GM12892 (cell line): ENCODE measurements around the gene TFAP2E. TPM values are rescaled to one million over a fixed set of nuclear protein-coding genes. Genes with fewer than 3 reads are reported as not detected.

Source experiments
- DNase-seq: peaks from one replicate; pipeline ENCODE4 v3.0.0; 2011; ENCODE audit not compliant: insufficient read length
- FAIRE-seq: peaks from 2 replicates; lab custom pipeline; 2011; peaks lifted over from hg19 to GRCh38; lab: Jason Lieb, UNC
- POLR2A ChIP-seq: IDR thresholded peaks from 2 replicates; pipeline ENCODE4 v1.6.1; 2011; ENCODE audit warnings: low read depth, low read length, control low read depth
- POLR2AphosphoS5 ChIP-seq: IDR thresholded peaks from 2 replicates; pipeline ENCODE4 v1.6.1; 2011; ENCODE audit warnings: low read depth, low read length, control low read depth
- TAF1 ChIP-seq: IDR thresholded peaks from 2 replicates; pipeline ENCODE4 v1.6.1; 2011; ENCODE audit warnings: low read depth, mild to moderate bottlenecking, control low read depth, low read length, borderline replicate concordance
- polyA plus RNA-seq: library from polyadenylated mRNA; unstranded; fragments of >200 nt; gene quantifications from one replicate; pipeline ENCODE4 v1.2.1, GENCODE V29; 2012; ENCODE audit warnings: missing spikeins, inconsistent platforms; ENCODE audit not compliant: missing spikeins

TFAP2E gene
- 0.66 TPM for polyA plus RNA-seq

GRCh38 chr1:35573198-35574124 lies at the start of gene TFAP2E:
Gene TFAP2E, plus strand, starts transcription at chr1:35573314. Its CDS starts 264 bp downstream, at chr1:35573578.
- DNase-seq: no peak
- FAIRE-seq: no peak
- TF ChIP-seq TAF1 (no peak), POLR2AphosphoS5 (no peak), POLR2A (no peak)

- DNase-seq (no peak), FAIRE-seq (no peak)
- TF ChIP-seq POLR2A (no peak), TAF1 (no peak), POLR2AphosphoS5 (no peak)
These were observed 49.0 kb upstream of the TFAP2E start for GRCh38 chr1:35524106-35524505.

GRCh38 chr1:35530168-35530567 lies 42.9 kb upstream of the TFAP2E start:
- TF ChIP-seq TAF1: no peak
- TF ChIP-seq POLR2AphosphoS5: no peak
- no peak for TF ChIP-seq POLR2A
- DNase-seq (no peak), FAIRE-seq (no peak)

GRCh38 chr1:35530946-35531345 lies 42.2 kb upstream of the TFAP2E start:
- DNase-seq (no peak), FAIRE-seq (no peak)
- TF ChIP-seq POLR2A: no peak
- no peak for TF ChIP-seq POLR2AphosphoS5

GRCh38 chr1:35531368-35531767 lies 41.7 kb upstream of the TFAP2E start:
- FAIRE-seq: no peak
- no peak for TF ChIP-seq POLR2A
- TF ChIP-seq TAF1: no peak
- TF ChIP-seq POLR2AphosphoS5: no peak
- no peak for DNase-seq

- DNase-seq (no peak), FAIRE-seq (no peak)
- TF ChIP-seq POLR2A (no peak), POLR2AphosphoS5 (no peak), TAF1 (no peak)
These were observed 40.5 kb upstream of the TFAP2E start for GRCh38 chr1:35532497-35533223.

- DNase-seq: no peak
- no peak for FAIRE-seq
- TF ChIP-seq POLR2A (no peak), POLR2AphosphoS5 (no peak), TAF1 (no peak)
These were observed 39.5 kb upstream of the TFAP2E start for GRCh38 chr1:35533586-35533985.

GRCh38 chr1:35535243-35535642 lies 37.9 kb upstream of the TFAP2E start:
- TF ChIP-seq TAF1 (no peak), POLR2AphosphoS5 (no peak), POLR2A (no peak)
- DNase-seq: no peak
- FAIRE-seq: no peak

GRCh38 chr1:35536556-35537162 lies 36.5 kb upstream of the TFAP2E start:
- DNase-seq (no peak), FAIRE-seq (no peak)
- TF ChIP-seq POLR2A (no peak), TAF1 (no peak), POLR2AphosphoS5 (no peak)

- TF ChIP-seq POLR2AphosphoS5 (no peak), POLR2A (no peak), TAF1 (no peak)
- FAIRE-seq: peak; percentile 60
These were observed 35.3 kb upstream of the TFAP2E start for GRCh38 chr1:35537806-35538205.

GRCh38 chr1:35539073-35539823 lies 33.9 kb upstream of the TFAP2E start:
- FAIRE-seq: peak; percentile 82
- no peak for DNase-seq
- TF ChIP-seq POLR2A (peak; percentile 39), TAF1 (no peak)

More at GRCh38 chr1:35537806-35538205, 35.3 kb upstream of the TFAP2E start:
- DNase-seq: no peak

GRCh38 chr1:35539824-35540261 lies 33.3 kb upstream of the TFAP2E start:
- no peak for DNase-seq
- FAIRE-seq: peak; percentile 82
- TF ChIP-seq POLR2A (no peak), TAF1 (no peak), POLR2AphosphoS5 (no peak)
